ENCODE measurements around the gene PUS10. TPM values are rescaled to one million over a fixed set of nuclear protein-coding genes. Genes with fewer than 3 reads are reported as not detected.

The PUS10 gene
- polyA plus RNA-seq, 2 of the 4 experiments (the other 2 are of a cell fraction), result 3.3 to 9.3 TPM

- 57% methylated on average over 2 of the region's 2 CpGs for WGBS (ENCODE audit: missing lambda C conversion rate)
- Histone ChIP-seq H3K4me3 (no peak overlapping the region), H3K9me3 (no peaks in the 10 kb centered on the region), H3K4me2 (no peak overlapping the region), H3K27ac (peak overlapping the region in 1 of 2 experiments; percentile 61; a peak in 2 of 6 replicates), H3K4me1 (peaks cover 29% of the 10 kb centered on the region)
- no peak for ATAC-seq
- no peak for DNase-seq (ENCODE audit: low read depth in 1 of 2, low spot score in 1 of 2)
- TF ChIP-seq JUN (IDR thresholded peaks at IDR 0.05), result no peak
- TF ChIP-seq TP53 (CRISPR knock-in tag; IDR thresholded peaks at IDR 0.05), result no peak
- no peak for TF ChIP-seq MAFK (IDR thresholded peaks at IDR 0.05; ENCODE audit: partially characterized antibody)
- TF ChIP-seq REST (IDR thresholded peaks at IDR 0.05), result no peak
- no peak for TF ChIP-seq E2F6 (IDR thresholded peaks at IDR 0.05; ENCODE audit: borderline replicate concordance, low read depth)
- no peak for TF ChIP-seq NR3C1 (IDR thresholded peaks at IDR 0.05)
- no peak for TF ChIP-seq CHD4 (IDR thresholded peaks at IDR 0.05; ENCODE audit: borderline replicate concordance)
- no peak for TF ChIP-seq RARB (CRISPR knock-in tag; IDR thresholded peaks at IDR 0.05)
- TF ChIP-seq RFX5 (IDR thresholded peaks at IDR 0.05), result no peak
- TF ChIP-seq KDM5A (IDR thresholded peaks at IDR 0.05), result no peak
- TF ChIP-seq BCL3 (IDR thresholded peaks at IDR 0.05), result no peak
- TF ChIP-seq FOSB (CRISPR knock-in tag; IDR thresholded peaks at IDR 0.05), result no peak
- TF ChIP-seq EP300 (IDR thresholded peaks at IDR 0.05), result no peak
- no peak for TF ChIP-seq ZFP36 (IDR thresholded peaks at IDR 0.05; ENCODE audit: borderline replicate concordance, partially characterized antibody)
- no peak for TF ChIP-seq RCOR1 (IDR thresholded peaks at IDR 0.05; ENCODE audit: low read depth, low read length)
- no peak for TF ChIP-seq KDM1A (IDR thresholded peaks at IDR 0.05; ENCODE audit: low read depth)
- TF ChIP-seq FOXS1 (CRISPR knock-in tag; IDR thresholded peaks at IDR 0.05), result no peak
- TF ChIP-seq CEBPB (IDR thresholded peaks at IDR 0.05), result no peak
- TF ChIP-seq HOXA7 (CRISPR knock-in tag; IDR thresholded peaks at IDR 0.05), result no peak
- TF ChIP-seq BHLHE40 (IDR thresholded peaks at IDR 0.05; ENCODE audit: low read depth, low read length), result no peak
- FAIRE-seq, result no peak
- POLR2A ChIA-PET, result no interaction called here
- CTCF ChIA-PET, result interaction anchor here (1.2 to 1.9 kb wide), 2 partner anchors 10 to 36 kb away, joined by 3 to 9 read pairs; no protein-coding TSS in a partner anchor
Observed at GRCh38 chr2:60962528-60962927, 55.5 kb downstream of the PUS10 start.

- Histone ChIP-seq H3K9me3 (no peaks in the 10 kb centered on the region), H3K4me3 (no peak overlapping the region), H3K4me1 (peaks cover 29% of the 10 kb centered on the region), H3K27ac (peak overlapping the region; percentile 44 to 61; a peak in 5 of 6 replicates), H3K4me2 (peak overlapping the region; percentile 58)
- peak; percentile 82 to 92 for ATAC-seq
- TF ChIP-seq BCL3 (IDR thresholded peaks at IDR 0.05) (no peak), FOSL2 (IDR thresholded peaks at IDR 0.05) (peak; percentile 71), FOSL2 (CRISPR knock-in tag; IDR thresholded peaks at IDR 0.05) (peak; percentile 65), HOXA7 (CRISPR knock-in tag; IDR thresholded peaks at IDR 0.05) (no peak), SMC3 (IDR thresholded peaks at IDR 0.05) (peak; percentile 21; the same call in 1 of the 3 replicates), HES2 (IDR thresholded peaks at IDR 0.05) (peak; percentile 74; the same call in 1 of the 2 replicates), CHD4 (IDR thresholded peaks at IDR 0.05; ENCODE audit: borderline replicate concordance) (no peak), JUNB (IDR thresholded peaks at IDR 0.05) (peak; percentile 83), BHLHE40 (IDR thresholded peaks at IDR 0.05; ENCODE audit: low read depth, low read length) (no peak), MAFK (IDR thresholded peaks at IDR 0.05; ENCODE audit: partially characterized antibody) (peak; percentile 80), CEBPB (IDR thresholded peaks at IDR 0.05) (peak; percentile 95), EHF (CRISPR knock-in tag; IDR thresholded peaks at IDR 0.05) (no peak), EP300 (IDR thresholded peaks at IDR 0.05) (peak in 1 of 2 experiments; percentile 35; a peak in 1 of 5 replicates), POLR2AphosphoS2 (conservative IDR thresholded peaks at IDR 0.05; ENCODE audit: low read length) (no peak), CBX8 (IDR thresholded peaks at IDR 0.05) (no peak), GATA3 (IDR thresholded peaks at IDR 0.05; ENCODE audit: borderline replicate concordance) (no peak; the same call in 1 of the 2 replicates), RAD21 (conservative IDR thresholded peaks at IDR 0.05 in 1 of 2, IDR thresholded peaks at IDR 0.05 in 1 of 2) (peak in 1 of 2 experiments; percentile 26; a peak in 1 of 5 replicates), ZC3H11A (IDR thresholded peaks at IDR 0.05) (no peak), CHD2 (IDR thresholded peaks at IDR 0.05; ENCODE audit: low read length, partially characterized antibody) (no peak), MYC (IDR thresholded peaks at IDR 0.05; ENCODE audit: borderline replicate concordance, low read length) (no peak)
- POLR2A ChIA-PET, result interaction anchor here (1.0 kb wide), 1 partner anchor 81 kb away, joined by 4 read pairs; no protein-coding TSS in a partner anchor
- 41% methylated on average over 4 of the region's 4 CpGs for WGBS (ENCODE audit: missing lambda C conversion rate)
- DNase-seq (ENCODE audit: low read depth in 1 of 2, low spot score in 1 of 2), result peak; percentile 4 to 63
- CTCF ChIA-PET, result interaction anchor here (0.8 to 1.9 kb wide), 3 partner anchors 11 to 37 kb away, joined by 3 to 9 read pairs (median 3); no protein-coding TSS in a partner anchor
- no peak for FAIRE-seq
Observed at GRCh38 chr2:60961457-60961856, 56.6 kb downstream of the PUS10 start.

All from A549 (cell line).